ENCODE results near the gene LAMC3. TPM values are rescaled to one million over a fixed set of nuclear protein-coding genes. Genes with fewer than 3 reads are reported as not detected.

LAMC3 gene
- total and polyA plus RNA-seq, 9 of the 15 experiments (the other 6 are each of a cell fraction or from before 2014, with no cell fraction given): 0.10 TPM; not detected in 8

DNA sequence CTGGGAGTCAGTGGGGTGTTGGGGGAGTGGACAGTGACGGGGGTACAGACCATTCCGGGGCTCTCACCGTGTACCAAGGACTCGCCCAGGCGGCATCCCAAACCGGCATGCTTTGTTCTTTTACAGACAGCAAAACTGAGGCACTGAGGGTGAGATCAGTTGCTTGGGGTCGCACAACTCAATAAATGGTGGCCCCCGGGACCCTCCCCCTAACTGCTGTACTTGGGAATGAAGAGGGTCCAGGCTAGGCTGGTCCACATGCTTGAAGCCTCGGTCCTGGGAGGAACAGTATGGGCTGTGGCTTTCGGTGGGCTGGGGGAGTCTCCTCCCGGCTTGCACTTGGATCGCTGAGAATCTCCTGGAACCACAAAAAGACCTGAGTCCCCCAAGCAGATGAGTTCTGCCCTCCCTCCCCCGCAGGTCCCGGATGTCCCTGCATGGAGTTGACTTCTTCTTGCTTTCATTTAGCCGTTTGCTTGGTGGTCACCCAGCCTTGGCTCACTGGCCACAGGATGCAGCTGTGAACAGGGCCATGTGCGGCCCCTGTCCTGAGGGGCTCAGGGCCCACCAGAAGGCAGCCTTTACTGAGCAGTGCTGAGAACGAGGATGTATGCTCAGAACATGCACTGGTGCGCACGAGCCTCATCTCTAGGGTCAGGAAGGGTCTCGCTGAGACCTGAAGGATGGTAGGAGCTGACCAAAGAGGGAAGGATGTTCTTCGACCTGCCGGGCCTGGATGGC, 4.2 kb downstream of the LAMC3 start:
- TF ChIP-seq KLF10 (CRISPR knock-in tag; IDR thresholded peaks at IDR 0.05) (no peak), MTA2 (IDR thresholded peaks at IDR 0.05; ENCODE audit: low read depth) (no peak), SMAD2 (IDR thresholded peaks at IDR 0.05; ENCODE audit: low read depth, low read length) (no peak), BDP1 (IDR thresholded peaks at IDR 0.05; ENCODE audit: insufficient read depth, insufficient read length) (no peak), HIVEP1 (CRISPR knock-in tag; IDR thresholded peaks at IDR 0.05) (no peak), ZNF384 (IDR thresholded peaks at IDR 0.05; ENCODE audit: low read depth, low read length) (no peak), GTF2F1 (IDR thresholded peaks at IDR 0.05; ENCODE audit: low read depth, low read length) (no peak), YY1 (IDR thresholded peaks at IDR 0.05; ENCODE audit: borderline replicate concordance in 1 of 3, control insufficient read depth in 1 of 3, extremely low read depth in 1 of 3, insufficient read depth in 3 of 3, insufficient read length in 1 of 3, insufficient replicate concordance in 2 of 3, low read depth in 1 of 3, low read length in 2 of 3) (no peak), PRMT5 (CRISPR knock-in tag; IDR thresholded peaks at IDR 0.05) (no peak), ETV6 (IDR thresholded peaks at IDR 0.05; ENCODE audit: borderline replicate concordance in 1 of 2, low read depth in 2 of 2, low read length in 1 of 2) (no peak), ETV6 (CRISPR knock-in tag; IDR thresholded peaks at IDR 0.05; ENCODE audit: borderline replicate concordance) (no peak)
- TF ChIP-seq, protein P1, sequence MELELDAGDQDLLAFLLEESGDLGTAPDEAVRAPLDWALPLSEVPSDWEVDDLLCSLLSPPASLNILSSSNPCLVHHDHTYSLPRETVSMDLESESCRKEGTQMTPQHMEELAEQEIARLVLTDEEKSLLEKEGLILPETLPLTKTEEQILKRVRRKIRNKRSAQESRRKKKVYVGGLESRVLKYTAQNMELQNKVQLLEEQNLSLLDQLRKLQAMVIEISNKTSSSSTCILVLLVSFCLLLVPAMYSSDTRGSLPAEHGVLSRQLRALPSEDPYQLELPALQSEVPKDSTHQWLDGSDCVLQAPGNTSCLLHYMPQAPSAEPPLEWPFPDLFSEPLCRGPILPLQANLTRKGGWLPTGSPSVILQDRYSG (tag; conservative IDR thresholded peaks at IDR 0.05; ENCODE audit: low read depth): no peak
- TF ChIP-seq, protein P2, sequence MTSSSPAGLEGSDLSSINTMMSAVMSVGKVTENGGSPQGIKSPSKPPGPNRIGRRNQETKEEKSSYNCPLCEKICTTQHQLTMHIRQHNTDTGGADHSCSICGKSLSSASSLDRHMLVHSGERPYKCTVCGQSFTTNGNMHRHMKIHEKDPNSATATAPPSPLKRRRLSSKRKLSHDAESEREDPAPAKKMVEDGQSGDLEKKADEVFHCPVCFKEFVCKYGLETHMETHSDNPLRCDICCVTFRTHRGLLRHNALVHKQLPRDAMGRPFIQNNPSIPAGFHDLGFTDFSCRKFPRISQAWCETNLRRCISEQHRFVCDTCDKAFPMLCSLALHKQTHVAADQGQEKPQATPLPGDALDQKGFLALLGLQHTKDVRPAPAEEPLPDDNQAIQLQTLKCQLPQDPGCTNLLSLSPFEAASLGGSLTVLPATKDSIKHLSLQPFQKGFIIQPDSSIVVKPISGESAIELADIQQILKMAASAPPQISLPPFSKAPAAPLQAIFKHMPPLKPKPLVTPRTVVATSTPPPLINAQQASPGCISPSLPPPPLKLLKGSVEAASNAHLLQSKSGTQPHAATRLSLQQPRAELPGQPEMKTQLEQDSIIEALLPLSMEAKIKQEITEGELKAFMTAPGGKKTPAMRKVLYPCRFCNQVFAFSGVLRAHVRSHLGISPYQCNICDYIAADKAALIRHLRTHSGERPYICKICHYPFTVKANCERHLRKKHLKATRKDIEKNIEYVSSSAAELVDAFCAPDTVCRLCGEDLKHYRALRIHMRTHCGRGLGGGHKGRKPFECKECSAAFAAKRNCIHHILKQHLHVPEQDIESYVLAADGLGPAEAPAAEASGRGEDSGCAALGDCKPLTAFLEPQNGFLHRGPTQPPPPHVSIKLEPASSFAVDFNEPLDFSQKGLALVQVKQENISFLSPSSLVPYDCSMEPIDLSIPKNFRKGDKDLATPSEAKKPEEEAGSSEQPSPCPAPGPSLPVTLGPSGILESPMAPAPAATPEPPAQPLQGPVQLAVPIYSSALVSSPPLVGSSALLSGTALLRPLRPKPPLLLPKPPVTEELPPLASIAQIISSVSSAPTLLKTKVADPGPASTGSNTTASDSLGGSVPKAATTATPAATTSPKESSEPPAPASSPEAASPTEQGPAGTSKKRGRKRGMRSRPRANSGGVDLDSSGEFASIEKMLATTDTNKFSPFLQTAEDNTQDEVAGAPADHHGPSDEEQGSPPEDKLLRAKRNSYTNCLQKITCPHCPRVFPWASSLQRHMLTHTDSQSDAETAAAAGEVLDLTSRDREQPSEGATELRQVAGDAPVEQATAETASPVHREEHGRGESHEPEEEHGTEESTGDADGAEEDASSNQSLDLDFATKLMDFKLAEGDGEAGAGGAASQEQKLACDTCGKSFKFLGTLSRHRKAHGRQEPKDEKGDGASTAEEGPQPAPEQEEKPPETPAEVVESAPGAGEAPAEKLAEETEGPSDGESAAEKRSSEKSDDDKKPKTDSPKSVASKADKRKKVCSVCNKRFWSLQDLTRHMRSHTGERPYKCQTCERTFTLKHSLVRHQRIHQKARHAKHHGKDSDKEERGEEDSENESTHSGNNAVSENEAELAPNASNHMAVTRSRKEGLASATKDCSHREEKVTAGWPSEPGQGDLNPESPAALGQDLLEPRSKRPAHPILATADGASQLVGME (CRISPR knock-in tag; IDR thresholded peaks at IDR 0.05): no peak
- H3K4me3 ChIP-seq: no peak overlapping the region
- FAIRE-seq (no peak), ATAC-seq (peak; percentile 5), DNase-seq (ENCODE audit: extremely low read depth in 1 of 4, low spot score in 3 of 4) (peak in 3 of 4 experiments; percentile 60 to 69 (median 62))
- H3K9me1 ChIP-seq (ENCODE audit: control insufficient read depth, insufficient read depth, low read length): peaks cover 15% of the 10 kb centered on the region
- intact Hi-C loops (cut with micrococcal nuclease) (no loop called here), in situ Hi-C loops (cut with MboI) (no loop called here)
- H4K20me1 ChIP-seq (replicated peaks; ENCODE audit: control insufficient read depth, insufficient read depth, low read length): peaks cover 49% of the 10 kb centered on the region
- no peak overlapping the region for H3K4me2 ChIP-seq (ENCODE audit: insufficient read depth, low read length)
- no peak overlapping the region for H3K27ac ChIP-seq (ENCODE audit: extremely low read depth, low read depth, low read length)
- 9% methylated on average over 22 of the region's 22 CpGs for WGBS (ENCODE audit: insufficient coverage, low coverage, missing lambda C conversion rate)
- H2AFZ ChIP-seq (ENCODE audit: low read depth, low read length): no peak overlapping the region
- H3K9me3 ChIP-seq (replicated peaks; ENCODE audit: control insufficient read depth, insufficient read depth, low read depth, low read length): no peaks in the 10 kb centered on the region
- peaks cover 84 to 100% of the 10 kb centered on the region in 2 experiments for H3K27me3 ChIP-seq (ENCODE audit: control insufficient read depth in 2 of 2, insufficient read depth in 2 of 2, low read length in 2 of 2)
- no TSS peak for BruUV-seq (replicated peaks)
- CTCF ChIA-PET (ENCODE audit: low intra/inter-chr PET ratio): no interaction called here
- H3K4me1 ChIP-seq (replicated peaks in 1 of 2; ENCODE audit: control insufficient read depth in 2 of 2, insufficient read depth in 2 of 2, low read length in 2 of 2): peaks cover 7 to 30% of the 10 kb centered on the region in 2 experiments; a peak in 3 of 5 replicates
- H3K79me2 ChIP-seq (ENCODE audit: control insufficient read depth, insufficient read depth, low read length): no peaks in the 10 kb centered on the region
- H3K9ac ChIP-seq (ENCODE audit: insufficient read depth in 1 of 2, low read depth in 2 of 2, low read length in 2 of 2): peak overlapping the region in 1 of 2 experiments; percentile 29; a peak in 2 of 4 replicates
- H3K36me3 ChIP-seq (ENCODE audit: control insufficient read depth, insufficient read depth, low read length): no peaks in the 10 kb centered on the region
- POLR2A ChIA-PET: interaction anchor here (0.5 to 6.7 kb wide), 9 partner anchors 11 to 280 kb away, joined by 3 to 122 read pairs (median 5); no protein-coding TSS in a partner anchor

All from K562 (cell line).